ENCODE measurements around the gene SERINC2. TPM values are rescaled to one million over a fixed set of nuclear protein-coding genes. Genes with fewer than 3 reads are reported as not detected.

The SERINC2 gene
- total and polyA plus RNA-seq, 10 of the 15 experiments (the other 5 are each of a cell fraction or from before 2014, with no cell fraction given) = 0.02 to 9.4 (median 0.50) TPM

DNA sequence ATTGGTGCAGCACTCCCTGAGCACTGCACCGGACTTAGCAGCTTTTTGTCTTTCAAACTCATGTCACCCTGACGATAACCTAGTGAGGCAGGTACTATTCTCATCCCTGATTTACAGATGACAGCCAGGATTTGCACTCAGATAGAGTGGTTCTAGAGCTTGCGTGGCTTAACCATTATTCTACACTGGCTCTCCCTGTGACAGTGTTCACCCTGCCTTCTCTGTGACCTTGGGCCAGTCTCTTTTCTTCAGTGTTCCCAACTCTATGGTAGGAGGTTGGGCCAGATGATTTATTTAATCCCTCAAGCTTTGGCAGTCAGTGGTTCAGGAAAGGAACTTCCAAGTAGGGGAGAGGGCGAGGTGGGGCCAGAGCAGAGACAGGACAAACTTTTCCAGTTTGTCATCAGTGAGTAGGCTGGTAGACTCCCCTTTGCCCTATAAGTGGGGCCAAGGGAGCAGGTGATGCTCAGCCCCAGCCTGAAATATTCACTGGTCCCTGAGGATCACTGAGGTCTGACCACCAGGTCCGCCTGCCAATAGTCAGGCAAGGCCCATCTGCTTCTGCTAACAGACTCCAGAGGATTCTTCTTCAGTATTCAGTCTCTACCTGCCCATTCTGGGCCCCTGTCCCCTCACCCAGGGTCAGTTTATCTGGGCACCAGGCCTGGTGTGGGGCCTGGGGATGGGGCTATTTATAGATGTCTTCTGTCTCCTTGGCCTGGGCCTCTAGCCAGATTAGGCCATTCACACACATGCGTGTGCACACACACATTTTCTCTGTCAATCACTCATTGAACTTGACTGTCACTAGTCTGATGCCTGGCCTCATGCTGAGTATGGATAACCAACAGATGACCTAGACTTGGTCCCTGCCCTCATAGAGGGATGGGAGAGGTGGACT is 31.4 kb upstream of the SERINC2 start (continued):
- no peak for TF ChIP-seq IRF4 (IDR thresholded peaks at IDR 0.05; ENCODE audit: low read depth, low read length)
- TF ChIP-seq SMAD5 (IDR thresholded peaks at IDR 0.05; ENCODE audit: low read depth) = no peak
- no peak for TF ChIP-seq RUNX3 (IDR thresholded peaks at IDR 0.05; ENCODE audit: low read length)
- TF ChIP-seq JUND (IDR thresholded peaks at IDR 0.05; ENCODE audit: low read depth, low read length) = no peak
- TF ChIP-seq PAX5 (IDR thresholded peaks at IDR 0.05; ENCODE audit: borderline replicate concordance, low read depth, low read length) = no peak
- TF ChIP-seq, protein P1, sequence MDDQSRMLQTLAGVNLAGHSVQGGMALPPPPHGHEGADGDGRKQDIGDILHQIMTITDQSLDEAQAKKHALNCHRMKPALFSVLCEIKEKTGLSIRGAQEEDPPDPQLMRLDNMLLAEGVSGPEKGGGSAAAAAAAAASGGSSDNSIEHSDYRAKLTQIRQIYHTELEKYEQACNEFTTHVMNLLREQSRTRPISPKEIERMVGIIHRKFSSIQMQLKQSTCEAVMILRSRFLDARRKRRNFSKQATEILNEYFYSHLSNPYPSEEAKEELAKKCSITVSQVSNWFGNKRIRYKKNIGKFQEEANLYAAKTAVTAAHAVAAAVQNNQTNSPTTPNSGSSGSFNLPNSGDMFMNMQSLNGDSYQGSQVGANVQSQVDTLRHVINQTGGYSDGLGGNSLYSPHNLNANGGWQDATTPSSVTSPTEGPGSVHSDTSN (IDR thresholded peaks at IDR 0.05; ENCODE audit: insufficient replicate concordance, low read depth, low read length) = no peak

DNA sequence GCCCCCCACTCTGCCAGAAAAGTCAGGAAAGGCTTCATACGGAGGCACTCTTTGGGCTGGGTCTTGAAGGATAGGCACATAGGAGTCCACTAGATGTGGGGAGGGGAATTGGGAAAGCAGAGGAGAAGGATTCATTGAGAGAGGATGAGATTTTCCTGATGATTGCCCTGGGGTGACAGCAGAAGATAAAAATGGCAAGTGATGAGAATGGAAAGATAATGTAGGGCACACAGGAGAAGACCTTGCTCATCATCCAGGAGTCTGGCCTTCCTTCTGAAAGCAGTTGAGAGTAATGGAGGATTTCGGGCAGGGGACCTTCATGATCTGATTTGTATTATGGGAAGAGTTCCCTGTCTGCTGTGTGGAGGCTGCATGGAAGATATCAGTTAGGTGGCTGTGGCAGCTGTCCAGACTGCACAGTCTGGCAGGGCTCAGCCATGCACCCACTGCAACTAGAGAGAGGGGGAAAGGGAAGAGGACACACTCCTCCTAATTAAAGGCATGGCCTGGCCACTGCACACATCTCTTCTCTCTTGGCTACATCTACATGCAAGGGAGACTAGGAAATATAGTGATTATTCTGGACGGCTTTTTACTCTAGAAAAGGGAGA is 30.5 kb upstream of the SERINC2 start:
- no peak overlapping the region for H3K4me3 ChIP-seq
- no peak overlapping the region for H3K27ac ChIP-seq (ENCODE audit: control insufficient read depth, insufficient read depth)
- DNase-seq (ENCODE audit: low read depth, low spot score) (no peak), FAIRE-seq (no peak), ATAC-seq (no peak)
- H4K20me1 ChIP-seq (ENCODE audit: control insufficient read depth, insufficient read depth) = no peaks in the 10 kb centered on the region
- H3K4me2 ChIP-seq (ENCODE audit: control insufficient read depth, insufficient read depth) = no peak overlapping the region
- no peaks in the 10 kb centered on the region for H3K36me3 ChIP-seq (ENCODE audit: control insufficient read depth in 2 of 2, insufficient read depth in 2 of 2, low read length in 1 of 2)
- intact Hi-C loops (cut with micrococcal nuclease; ENCODE audit: unreplicated experiment) = no loop called here
- CTCF ChIA-PET = interaction anchor here (2.6 kb wide), 1 partner anchor 12 kb away, joined by 15 read pairs; no protein-coding TSS in a partner anchor
- BruUV-seq (replicated peaks) = no TSS peak
- SMC1A ChIA-PET (ENCODE audit: uncharacterized antibody, unreplicated experiment) = no interaction called here
- H2AFZ ChIP-seq (ENCODE audit: control insufficient read depth, low read depth, low read length) = no peak overlapping the region
- no peaks in the 10 kb centered on the region for H3K79me2 ChIP-seq (ENCODE audit: control insufficient read depth, insufficient read depth, low read length)
- H3K9ac ChIP-seq (ENCODE audit: control insufficient read depth, insufficient read depth, low read length) = no peak overlapping the region
- H3K27me3 ChIP-seq (replicated peaks in 1 of 2; ENCODE audit: control insufficient read depth in 2 of 2, insufficient read depth in 2 of 2, low read length in 1 of 2) = no peaks in the 10 kb centered on the region
- 12% methylated on average over 3 of the region's 3 CpGs for WGBS (ENCODE audit: insufficient coverage, insufficient replicate concordance, low lambda C conversion rate, missing lambda C conversion rate)
- in situ Hi-C loops (cut with MboI) = no loop called here
- no peaks in the 10 kb centered on the region for H3K4me1 ChIP-seq (ENCODE audit: control insufficient read depth, insufficient read depth, low read length)
- no peaks in the 10 kb centered on the region for H3K9me3 ChIP-seq (replicated peaks; ENCODE audit: control insufficient read depth, insufficient read depth, low read length)
- RAD21 ChIA-PET (ENCODE audit: unreplicated experiment) = no interaction called here
- TF ChIP-seq IKZF2 (IDR thresholded peaks at IDR 0.05) (no peak), NRF1 (conservative IDR thresholded peaks at IDR 0.05; ENCODE audit: low read depth, low read length) (no peak), MYB (IDR thresholded peaks at IDR 0.05; ENCODE audit: borderline replicate concordance, low read depth, low read length) (no peak), HDAC6 (IDR thresholded peaks at IDR 0.05; ENCODE audit: unreplicated experiment) (no peak), ETV6 (conservative IDR thresholded peaks at IDR 0.05 in 1 of 2, IDR thresholded peaks at IDR 0.05 in 1 of 2; ENCODE audit: borderline replicate concordance in 1 of 2, low read depth in 1 of 2) (no peak), EP300 (IDR thresholded peaks at IDR 0.05; ENCODE audit: borderline replicate concordance in 1 of 2, control insufficient read depth in 1 of 2, low read depth in 2 of 2, low read length in 2 of 2) (no peak), JUND (IDR thresholded peaks at IDR 0.05; ENCODE audit: low read depth, low read length) (no peak)
- TF ChIP-seq, protein P2, sequence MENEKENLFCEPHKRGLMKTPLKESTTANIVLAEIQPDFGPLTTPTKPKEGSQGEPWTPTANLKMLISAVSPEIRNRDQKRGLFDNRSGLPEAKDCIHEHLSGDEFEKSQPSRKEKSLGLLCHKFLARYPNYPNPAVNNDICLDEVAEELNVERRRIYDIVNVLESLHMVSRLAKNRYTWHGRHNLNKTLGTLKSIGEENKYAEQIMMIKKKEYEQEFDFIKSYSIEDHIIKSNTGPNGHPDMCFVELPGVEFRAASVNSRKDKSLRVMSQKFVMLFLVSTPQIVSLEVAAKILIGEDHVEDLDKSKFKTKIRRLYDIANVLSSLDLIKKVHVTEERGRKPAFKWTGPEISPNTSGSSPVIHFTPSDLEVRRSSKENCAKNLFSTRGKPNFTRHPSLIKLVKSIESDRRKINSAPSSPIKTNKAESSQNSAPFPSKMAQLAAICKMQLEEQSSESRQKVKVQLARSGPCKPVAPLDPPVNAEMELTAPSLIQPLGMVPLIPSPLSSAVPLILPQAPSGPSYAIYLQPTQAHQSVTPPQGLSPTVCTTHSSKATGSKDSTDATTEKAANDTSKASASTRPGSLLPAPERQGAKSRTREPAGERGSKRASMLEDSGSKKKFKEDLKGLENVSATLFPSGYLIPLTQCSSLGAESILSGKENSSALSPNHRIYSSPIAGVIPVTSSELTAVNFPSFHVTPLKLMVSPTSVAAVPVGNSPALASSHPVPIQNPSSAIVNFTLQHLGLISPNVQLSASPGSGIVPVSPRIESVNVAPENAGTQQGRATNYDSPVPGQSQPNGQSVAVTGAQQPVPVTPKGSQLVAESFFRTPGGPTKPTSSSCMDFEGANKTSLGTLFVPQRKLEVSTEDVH (IDR thresholded peaks at IDR 0.05; ENCODE audit: low read depth, partially characterized antibody) = no peak
- TF ChIP-seq, protein P3, sequence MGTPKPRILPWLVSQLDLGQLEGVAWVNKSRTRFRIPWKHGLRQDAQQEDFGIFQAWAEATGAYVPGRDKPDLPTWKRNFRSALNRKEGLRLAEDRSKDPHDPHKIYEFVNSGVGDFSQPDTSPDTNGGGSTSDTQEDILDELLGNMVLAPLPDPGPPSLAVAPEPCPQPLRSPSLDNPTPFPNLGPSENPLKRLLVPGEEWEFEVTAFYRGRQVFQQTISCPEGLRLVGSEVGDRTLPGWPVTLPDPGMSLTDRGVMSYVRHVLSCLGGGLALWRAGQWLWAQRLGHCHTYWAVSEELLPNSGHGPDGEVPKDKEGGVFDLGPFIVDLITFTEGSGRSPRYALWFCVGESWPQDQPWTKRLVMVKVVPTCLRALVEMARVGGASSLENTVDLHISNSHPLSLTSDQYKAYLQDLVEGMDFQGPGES (IDR thresholded peaks at IDR 0.05) = no peak
- POLR2A ChIA-PET = no interaction called here
